Mesenchymal stem cell (in vitro differentiated cells and primary cell): ENCODE data around the gene CMPK1.

Experiments used
- DNase-seq: peaks from one replicate; pipeline ENCODE4 v3.0.0-alpha.2; 2013
- H2AFZ ChIP-seq: one replicate; pipeline ENCODE4 v1.6.1; 2013; ENCODE audit warnings: low read depth, mild to moderate bottlenecking, control low read depth, inconsistent platforms, low read length, moderate library complexity
- H2AK5ac ChIP-seq: 2 replicates; pipeline ENCODE4 v1.6.1; 2013; ENCODE audit warnings: low read length, moderate library complexity, mild to moderate bottlenecking, inconsistent platforms; ENCODE audit not compliant: severe bottlenecking
- H2BK120ac ChIP-seq: one replicate; pipeline ENCODE4 v1.6.1; 2013; ENCODE audit warnings: low read depth, mild to moderate bottlenecking, inconsistent platforms, low read length, moderate library complexity
- H2BK12ac ChIP-seq, 2 experiments: one replicate each; pipeline ENCODE4 v1.6.1; 2013; ENCODE audit warnings: inconsistent platforms in 2 of 2, low read length in 2 of 2, mild to moderate bottlenecking in 2 of 2, moderate library complexity in 2 of 2, control low read depth in 1 of 2
- H2BK15ac ChIP-seq: one replicate; pipeline ENCODE4 v1.6.1; 2013; ENCODE audit warnings: mild to moderate bottlenecking, low read depth, inconsistent platforms; ENCODE audit not compliant: poor library complexity, severe bottlenecking
- H2BK5ac ChIP-seq: 2 replicates; pipeline ENCODE4 v1.6.1; 2013; ENCODE audit warnings: low read depth, mild to moderate bottlenecking, low read length, control low read depth, inconsistent platforms; ENCODE audit not compliant: poor library complexity, severe bottlenecking
- H3K14ac ChIP-seq, 2 experiments: one replicate each; pipeline ENCODE4 v1.6.1; 2013; ENCODE audit warnings: inconsistent platforms in 2 of 2, low read length in 2 of 2, control low read depth in 1 of 2, mild to moderate bottlenecking in 1 of 2, moderate library complexity in 1 of 2
- H3K18ac ChIP-seq, 2 experiments: one replicate each; pipeline ENCODE4 v1.6.1; 2013; ENCODE audit warnings: inconsistent platforms in 2 of 2, low read length in 2 of 2, control low read depth in 1 of 2, low read depth in 1 of 2, mild to moderate bottlenecking in 1 of 2
- H3K23ac ChIP-seq, 2 experiments: one replicate each; pipeline ENCODE4 v1.6.1; 2013; ENCODE audit warnings: inconsistent platforms in 2 of 2, low read length in 2 of 2, mild to moderate bottlenecking in 2 of 2, moderate library complexity in 2 of 2, control low read depth in 1 of 2
- H3K27ac ChIP-seq: 2 replicates; pipeline ENCODE4 v1.5.1; 2013; ENCODE audit warnings: mild to moderate bottlenecking, moderate library complexity, low read length, control low read depth, inconsistent platforms; ENCODE audit not compliant: poor library complexity, severe bottlenecking
- H3K27me3 ChIP-seq, 2 experiments: 2 replicates each; pipeline versions ENCODE4 v1.6.1 to v1.7.0; 2013; ENCODE audit warnings: low read length in 2 of 2, mild to moderate bottlenecking in 2 of 2, moderate library complexity in 2 of 2, control low read depth in 1 of 2, inconsistent platforms in 1 of 2; ENCODE audit not compliant: control insufficient read depth in 1 of 2, insufficient read depth in 1 of 2
- H3K36me3 ChIP-seq, 2 experiments: 2 replicates each; pipeline versions ENCODE4 v1.6.1 to v1.7.0; 2013; ENCODE audit warnings: low read length in 2 of 2, control low read depth in 1 of 2, inconsistent platforms in 1 of 2, low read depth in 1 of 2, mild to moderate bottlenecking in 1 of 2; ENCODE audit not compliant: insufficient read depth in 2 of 2, control insufficient read depth in 1 of 2
- H3K4ac ChIP-seq, 2 experiments: one replicate each; pipeline ENCODE4 v1.6.1; 2013; ENCODE audit warnings: inconsistent platforms in 2 of 2, low read length in 2 of 2, mild to moderate bottlenecking in 2 of 2, moderate library complexity in 2 of 2, control low read depth in 1 of 2, low read depth in 1 of 2
- H3K4me1 ChIP-seq: 2 replicates; pipeline ENCODE4 v1.6.1; 2013; ENCODE audit warnings: low read depth, low read length, control low read depth; ENCODE audit not compliant: control insufficient read depth, insufficient read depth
- H3K4me2 ChIP-seq: 2 replicates; pipeline ENCODE4 v1.6.1; 2013; ENCODE audit warnings: low read length, mild to moderate bottlenecking, inconsistent platforms; ENCODE audit not compliant: poor library complexity, severe bottlenecking
- H3K4me3 ChIP-seq, 2 experiments: 2 replicates each; pipeline versions ENCODE4 v1.5.1 to v1.7.0; 2013; ENCODE audit warnings: low read length in 2 of 2, mild to moderate bottlenecking in 2 of 2, control low read depth in 1 of 2, low read depth in 1 of 2; ENCODE audit not compliant: insufficient read depth in 1 of 2
- H3K79me1 ChIP-seq: replicated peaks from 2 replicates; pipeline ENCODE4 v1.6.1; 2013; ENCODE audit warnings: mild to moderate bottlenecking, control low read depth, low read length, inconsistent platforms; ENCODE audit not compliant: poor library complexity, severe bottlenecking
- H3K9ac ChIP-seq: 2 replicates; pipeline ENCODE4 v1.7.0; 2013; ENCODE audit warnings: mild to moderate bottlenecking, low read length, moderate library complexity
- H3K9me3 ChIP-seq: 2 replicates; pipeline ENCODE4 v1.7.0; 2013; ENCODE audit warnings: mild to moderate bottlenecking, low read length; ENCODE audit not compliant: control insufficient read depth
- H4K8ac ChIP-seq: one replicate; pipeline ENCODE4 v1.6.1; 2013; ENCODE audit warnings: inconsistent platforms, mild to moderate bottlenecking, low read length, moderate library complexity
- H4K91ac ChIP-seq: one replicate; pipeline ENCODE4 v1.6.1; 2013; ENCODE audit warnings: mild to moderate bottlenecking, low read length, inconsistent platforms
- WGBS: methylation state at CpG from one replicate; pipeline ENCODE4 v1.1.7; 2013; ENCODE audit warnings: mixed read lengths; 5-methylcytosine and 5-hydroxymethylcytosine counted together

Gene CMPK1

DNA sequence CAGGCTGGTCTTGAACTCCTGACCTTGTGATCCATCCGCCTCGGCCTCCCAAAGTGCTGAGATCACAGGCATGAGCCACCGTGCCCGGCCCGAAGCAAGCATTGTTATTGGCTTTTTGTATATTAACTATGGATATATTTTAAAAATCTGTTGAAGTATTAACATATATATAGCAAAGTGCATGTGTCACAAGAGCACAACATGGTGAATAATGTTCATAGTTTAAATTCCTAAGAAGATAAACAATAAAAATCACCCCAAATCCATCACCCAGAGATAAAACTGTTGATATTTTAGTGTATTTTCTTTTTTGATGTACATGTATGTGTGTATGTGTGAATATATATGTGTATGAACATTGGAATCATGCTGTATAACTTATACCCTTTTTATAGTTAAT is 73.4 kb downstream of the CMPK1 start:
- no peak overlapping the region for H2AK5ac ChIP-seq
- no peak overlapping the region for H3K14ac ChIP-seq
- H2BK5ac ChIP-seq, result no peak overlapping the region
- H3K9me3 ChIP-seq, result no peaks in the 10 kb centered on the region
- H3K9ac ChIP-seq, result no peak overlapping the region
- peaks cover 1 to 33% of the 10 kb centered on the region in 2 experiments for H3K27me3 ChIP-seq
- H3K4me1 ChIP-seq, result peaks cover 12% of the 10 kb centered on the region
- no peak overlapping the region for H3K4me3 ChIP-seq
- no peak overlapping the region for H3K18ac ChIP-seq
- no peak overlapping the region for H4K8ac ChIP-seq
- no peak overlapping the region for H2BK15ac ChIP-seq
- no peak overlapping the region for H3K27ac ChIP-seq
- H4K91ac ChIP-seq, result no peak overlapping the region
- 100% methylated on average over 2 of the region's 5 CpGs for WGBS
- no peak overlapping the region for H3K4me2 ChIP-seq
- no peak for DNase-seq
- H2BK120ac ChIP-seq, result no peak overlapping the region
- H3K23ac ChIP-seq, result no peak overlapping the region
- no peak overlapping the region for H2BK12ac ChIP-seq
- no peak overlapping the region for H2AFZ ChIP-seq
- H3K79me1 ChIP-seq, result no peaks in the 10 kb centered on the region
- H3K36me3 ChIP-seq, result no peaks in the 10 kb centered on the region
- H3K4ac ChIP-seq, result no peak overlapping the region

DNA sequence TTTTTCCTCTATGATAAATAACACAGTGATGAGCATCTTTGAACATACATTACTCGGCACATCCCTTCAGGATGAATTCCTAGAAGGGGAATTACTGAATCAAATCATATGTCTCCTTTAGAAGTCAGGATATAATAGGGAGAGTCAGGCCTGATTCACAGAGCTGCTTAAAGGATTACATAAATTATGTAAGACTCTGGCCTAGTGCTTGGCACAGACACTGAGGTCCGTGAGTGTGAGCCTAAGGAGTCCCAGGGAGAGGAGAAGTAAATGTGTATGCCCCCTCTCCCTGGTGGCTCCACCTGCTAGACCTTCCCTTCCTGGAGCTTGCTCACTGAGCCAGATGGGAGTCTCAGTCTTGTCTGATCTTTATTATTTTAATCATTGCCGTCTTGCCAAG is 73.9 kb downstream of the CMPK1 start:
- 63% methylated on average over 2 of the region's 3 CpGs for WGBS
- H3K4me1 ChIP-seq, result peaks cover 12% of the 10 kb centered on the region
- no peak for DNase-seq

DNA sequence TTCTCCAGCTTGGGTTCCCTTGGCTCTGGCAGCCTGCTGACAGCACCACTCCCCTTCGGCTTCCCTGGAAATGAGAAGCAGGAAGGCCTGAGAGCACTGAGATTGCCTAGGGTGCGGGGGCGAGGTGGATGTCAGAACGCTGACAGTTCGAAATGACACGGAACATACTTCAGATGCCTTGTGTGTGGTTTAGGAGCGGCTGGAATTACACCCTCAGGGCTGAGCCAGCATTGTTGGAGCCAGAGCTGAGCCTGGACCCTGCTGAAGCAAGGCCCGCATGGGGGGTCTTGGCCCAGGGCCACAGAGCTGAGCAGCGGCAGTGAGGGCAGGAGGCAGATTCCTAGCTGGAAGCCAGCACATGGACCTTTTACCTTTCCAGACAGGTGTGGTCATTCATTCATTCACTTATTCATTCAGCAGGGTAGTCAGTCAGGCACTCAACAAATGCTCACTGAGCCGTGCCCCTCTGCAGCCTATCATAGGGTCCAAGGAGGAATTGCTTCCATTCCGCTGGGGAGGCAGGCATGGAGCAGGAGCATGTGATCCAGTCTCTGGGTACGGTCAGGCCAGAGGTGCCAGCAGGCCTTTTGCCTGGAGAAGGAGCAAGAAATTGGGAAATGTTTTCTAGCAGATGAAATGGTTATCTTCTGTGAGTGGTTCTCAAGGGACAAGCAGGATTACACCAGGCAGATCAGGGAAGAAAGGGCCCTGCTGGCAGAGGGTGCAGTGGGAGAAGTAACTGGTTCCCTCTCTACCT is 75.9 kb downstream of the CMPK1 start:
- no peak overlapping the region for H4K8ac ChIP-seq
- H3K4me2 ChIP-seq, result no peak overlapping the region
- no peak for DNase-seq
- H2AK5ac ChIP-seq, result no peak overlapping the region
- no peak overlapping the region for H3K4ac ChIP-seq
- no peak overlapping the region for H2BK12ac ChIP-seq
- no peak overlapping the region for H2BK120ac ChIP-seq
- no peak overlapping the region for H3K4me3 ChIP-seq
- no peak overlapping the region for H2BK15ac ChIP-seq
- no peak overlapping the region for H3K18ac ChIP-seq
- H3K79me1 ChIP-seq, result no peaks in the 10 kb centered on the region
- no peak overlapping the region for H2AFZ ChIP-seq
- H3K36me3 ChIP-seq, result no peaks in the 10 kb centered on the region
- H3K23ac ChIP-seq, result no peak overlapping the region
- no peak overlapping the region for H3K9ac ChIP-seq
- 74% methylated on average over 12 of the region's 12 CpGs for WGBS
- H3K27me3 ChIP-seq, result peaks cover 8 to 27% of the 10 kb centered on the region in 2 experiments
- H2BK5ac ChIP-seq, result no peak overlapping the region
- no peak overlapping the region for H3K14ac ChIP-seq
- no peaks in the 10 kb centered on the region for H3K9me3 ChIP-seq
- no peak overlapping the region for H4K91ac ChIP-seq
- H3K27ac ChIP-seq, result no peak overlapping the region
- peaks cover 12% of the 10 kb centered on the region for H3K4me1 ChIP-seq

More for the DNA sequence above, 73.9 kb downstream of the CMPK1 start:
- no peak overlapping the region for H3K4me3 ChIP-seq
- no peak overlapping the region for H3K9ac ChIP-seq
- no peak overlapping the region for H2AK5ac ChIP-seq
- H3K4me2 ChIP-seq, result no peak overlapping the region
- no peak overlapping the region for H3K14ac ChIP-seq
- no peak overlapping the region for H3K23ac ChIP-seq
- no peak overlapping the region for H4K91ac ChIP-seq
- peaks cover 0 to 28% of the 10 kb centered on the region in 2 experiments for H3K27me3 ChIP-seq
- no peak overlapping the region for H2AFZ ChIP-seq
- H3K9me3 ChIP-seq, result no peaks in the 10 kb centered on the region
- H2BK5ac ChIP-seq, result no peak overlapping the region
- H3K27ac ChIP-seq, result no peak overlapping the region
- H2BK15ac ChIP-seq, result no peak overlapping the region
- H3K79me1 ChIP-seq, result no peaks in the 10 kb centered on the region
- no peak overlapping the region for H4K8ac ChIP-seq
- H2BK12ac ChIP-seq, result no peak overlapping the region
- no peak overlapping the region for H2BK120ac ChIP-seq
- no peaks in the 10 kb centered on the region for H3K36me3 ChIP-seq
- H3K4ac ChIP-seq, result no peak overlapping the region
- no peak overlapping the region for H3K18ac ChIP-seq

DNA sequence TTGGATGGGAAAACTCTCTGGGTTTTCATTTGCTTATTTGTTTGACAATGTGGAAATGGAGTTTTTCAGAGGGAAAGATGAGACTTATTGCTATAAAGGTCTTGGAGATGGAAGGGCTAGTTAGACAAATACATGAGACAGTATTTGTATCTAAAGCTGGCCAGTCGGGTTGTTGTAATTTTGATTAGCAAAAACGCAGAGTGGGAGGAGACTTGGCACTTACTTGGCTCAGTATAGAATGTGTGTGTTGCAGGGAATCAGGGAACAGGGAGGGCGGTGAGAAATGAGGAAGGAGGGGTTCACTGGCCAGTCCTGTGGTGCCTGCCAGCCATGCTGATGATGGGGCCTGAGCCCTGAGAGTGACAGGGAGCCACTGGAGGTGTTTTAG is 76.5 kb downstream of the CMPK1 start:
- 59% methylated on average over 3 of the region's 3 CpGs for WGBS
- H3K27me3 ChIP-seq, result peaks cover 13 to 30% of the 10 kb centered on the region in 2 experiments
- no peaks in the 10 kb centered on the region for H3K79me1 ChIP-seq
- no peak overlapping the region for H3K23ac ChIP-seq
- H3K9ac ChIP-seq, result no peak overlapping the region
- no peak overlapping the region for H3K18ac ChIP-seq
- H3K36me3 ChIP-seq, result no peaks in the 10 kb centered on the region
- H2AK5ac ChIP-seq, result no peak overlapping the region
- H3K27ac ChIP-seq, result no peak overlapping the region
- DNase-seq, result no peak
- H3K14ac ChIP-seq, result no peak overlapping the region
- H3K4me1 ChIP-seq, result peaks cover 12% of the 10 kb centered on the region
- no peak overlapping the region for H4K8ac ChIP-seq
- H2BK12ac ChIP-seq, result no peak overlapping the region
- H3K9me3 ChIP-seq, result no peaks in the 10 kb centered on the region
- H2BK15ac ChIP-seq, result no peak overlapping the region
- H2AFZ ChIP-seq, result no peak overlapping the region
- H4K91ac ChIP-seq, result no peak overlapping the region
- no peak overlapping the region for H2BK120ac ChIP-seq
- H3K4ac ChIP-seq, result no peak overlapping the region
- no peak overlapping the region for H3K4me2 ChIP-seq
- no peak overlapping the region for H3K4me3 ChIP-seq
- H2BK5ac ChIP-seq, result no peak overlapping the region
